GM12864 (cell line): ENCODE data around the gene RASSF3.

Experiments used
- DNase-seq: peaks from one replicate; pipeline ENCODE4 v3.0.0-alpha.2; 2011; ENCODE audit warnings: low read depth
- H3K4me3 ChIP-seq: 2 replicates; pipeline ENCODE4 v1.5.1; 2011; ENCODE audit warnings: mild to moderate bottlenecking, low read depth, low read length, control low read depth
- TF ChIP-seq, protein P1 (sequence below): IDR thresholded peaks from 2 replicates; pipeline ENCODE4 v1.5.1; 2011; ENCODE audit warnings: low read depth, mild to moderate bottlenecking, moderate library complexity, low read length, control low read depth, inconsistent platforms; ENCODE audit errors: missing control alignments

The RASSF3 gene

DNA sequence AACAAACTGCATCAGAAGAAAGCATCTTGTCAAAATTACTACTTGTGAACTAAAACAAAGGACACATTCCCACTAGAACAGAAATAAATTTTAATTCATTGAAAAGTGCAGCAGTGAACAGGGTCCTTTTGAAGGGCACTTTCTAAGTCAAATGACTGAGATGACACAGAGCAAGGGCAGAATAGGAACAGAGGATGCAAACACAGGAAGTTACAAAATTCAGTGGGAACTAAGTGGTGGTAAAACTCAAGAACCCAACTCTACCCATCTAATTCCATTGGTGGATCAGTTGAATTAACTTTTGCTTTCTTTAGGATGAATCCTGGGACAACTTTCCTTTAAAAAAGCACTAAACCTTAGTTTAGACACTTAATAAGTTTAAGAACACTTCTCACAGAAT lies 103.1 kb downstream of the RASSF3 start:
- DNase-seq: no peak
- TF ChIP-seq, protein P1, sequence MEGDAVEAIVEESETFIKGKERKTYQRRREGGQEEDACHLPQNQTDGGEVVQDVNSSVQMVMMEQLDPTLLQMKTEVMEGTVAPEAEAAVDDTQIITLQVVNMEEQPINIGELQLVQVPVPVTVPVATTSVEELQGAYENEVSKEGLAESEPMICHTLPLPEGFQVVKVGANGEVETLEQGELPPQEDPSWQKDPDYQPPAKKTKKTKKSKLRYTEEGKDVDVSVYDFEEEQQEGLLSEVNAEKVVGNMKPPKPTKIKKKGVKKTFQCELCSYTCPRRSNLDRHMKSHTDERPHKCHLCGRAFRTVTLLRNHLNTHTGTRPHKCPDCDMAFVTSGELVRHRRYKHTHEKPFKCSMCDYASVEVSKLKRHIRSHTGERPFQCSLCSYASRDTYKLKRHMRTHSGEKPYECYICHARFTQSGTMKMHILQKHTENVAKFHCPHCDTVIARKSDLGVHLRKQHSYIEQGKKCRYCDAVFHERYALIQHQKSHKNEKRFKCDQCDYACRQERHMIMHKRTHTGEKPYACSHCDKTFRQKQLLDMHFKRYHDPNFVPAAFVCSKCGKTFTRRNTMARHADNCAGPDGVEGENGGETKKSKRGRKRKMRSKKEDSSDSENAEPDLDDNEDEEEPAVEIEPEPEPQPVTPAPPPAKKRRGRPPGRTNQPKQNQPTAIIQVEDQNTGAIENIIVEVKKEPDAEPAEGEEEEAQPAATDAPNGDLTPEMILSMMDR: no peak
- H3K4me3 ChIP-seq: no peak overlapping the region

DNA sequence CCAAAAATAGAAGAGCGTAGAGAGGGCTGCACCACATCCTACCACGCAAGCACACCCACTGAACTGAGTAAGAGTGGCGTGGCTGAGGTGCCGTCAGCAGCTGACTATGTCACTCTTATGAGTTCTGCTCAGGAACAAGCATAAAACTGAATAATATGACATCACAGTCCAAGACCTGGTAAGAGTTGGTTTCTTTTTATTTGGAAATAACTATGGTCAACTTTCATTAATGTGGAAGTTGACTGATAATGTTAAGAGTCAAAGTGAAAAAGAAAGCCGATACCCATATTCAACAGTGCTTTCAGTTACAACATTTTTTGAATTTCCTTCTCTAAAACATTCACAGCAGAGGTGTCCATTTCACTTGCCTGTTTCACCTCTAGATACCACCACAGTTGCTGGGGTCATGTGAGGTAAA lies 104.3 kb downstream of the RASSF3 start:
- no peak for DNase-seq
- TF ChIP-seq, protein P1: no peak
- no peak overlapping the region for H3K4me3 ChIP-seq

DNA sequence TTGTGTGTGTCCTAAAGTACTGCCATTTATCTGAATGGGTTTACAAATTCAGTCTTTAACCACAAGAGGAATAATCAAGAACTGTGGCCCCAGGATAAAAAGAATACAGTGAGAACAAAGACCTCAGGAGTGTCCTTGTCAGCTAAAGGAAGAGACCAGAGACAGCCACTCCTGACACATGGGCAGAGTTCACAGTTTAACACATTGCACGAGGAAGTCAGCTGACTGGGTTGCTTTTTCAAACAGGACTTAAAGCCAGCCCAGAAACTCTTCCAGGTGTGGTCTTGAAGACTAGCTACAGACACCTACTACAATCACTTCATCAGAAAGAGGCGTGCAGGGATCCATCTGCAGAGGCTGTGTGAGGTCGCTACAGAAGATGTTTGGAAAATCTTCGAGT lies 106.1 kb downstream of the RASSF3 start:
- no peak overlapping the region for H3K4me3 ChIP-seq
- DNase-seq: no peak
- TF ChIP-seq, protein P1: no peak

DNA sequence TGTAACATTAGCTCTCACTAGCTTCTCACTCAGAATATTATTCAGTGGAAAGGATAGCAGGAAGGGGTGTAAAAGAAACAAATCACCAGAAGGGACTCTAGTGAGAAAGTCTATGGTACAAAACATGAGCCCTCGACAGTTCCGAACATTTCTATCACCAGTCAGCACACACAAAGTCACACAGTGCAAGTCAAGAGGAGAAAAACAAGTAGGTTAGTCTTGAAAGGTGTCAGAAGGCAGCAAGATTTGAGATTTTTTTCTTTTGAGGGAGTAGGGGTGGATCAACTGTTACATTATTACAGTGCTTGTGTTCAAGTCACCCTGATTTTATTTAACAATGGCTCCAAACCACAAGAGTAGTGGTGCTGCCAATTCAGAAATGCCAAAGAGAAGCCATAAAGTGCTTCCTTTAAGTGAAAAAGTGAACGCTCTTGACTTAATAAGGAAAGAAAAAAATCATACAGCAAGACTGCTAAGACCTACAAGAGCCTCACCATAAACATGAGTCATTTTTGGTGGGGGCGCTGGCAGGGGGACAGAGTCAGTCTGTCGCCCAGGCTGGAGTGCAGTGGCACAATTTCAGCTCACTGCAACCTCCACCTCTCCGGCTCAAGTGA lies 106.7 kb downstream of the RASSF3 start:
- TF ChIP-seq, protein P1: no peak
- no peak overlapping the region for H3K4me3 ChIP-seq
- DNase-seq: no peak

DNA sequence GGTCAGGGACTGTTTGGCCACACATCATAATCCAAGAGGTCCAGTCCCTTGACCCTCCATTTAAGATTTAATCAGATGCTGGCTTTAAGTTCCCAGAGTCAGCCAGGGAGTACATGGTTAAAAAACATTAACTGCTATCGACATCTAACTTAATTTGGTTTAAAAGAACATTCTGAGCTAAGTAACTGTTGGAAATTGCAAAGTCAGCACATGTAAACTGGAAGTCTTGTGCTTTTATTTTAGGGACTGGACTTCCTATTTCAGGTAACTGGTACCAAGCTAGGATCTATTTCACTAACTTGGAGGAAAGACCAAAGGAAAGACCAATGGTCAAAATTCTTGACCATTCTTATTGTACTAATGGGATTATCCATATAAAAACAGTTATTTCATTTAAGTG lies 108.4 kb downstream of the RASSF3 start:
- DNase-seq: no peak
- TF ChIP-seq, protein P1: no peak
- H3K4me3 ChIP-seq: no peak overlapping the region

DNA sequence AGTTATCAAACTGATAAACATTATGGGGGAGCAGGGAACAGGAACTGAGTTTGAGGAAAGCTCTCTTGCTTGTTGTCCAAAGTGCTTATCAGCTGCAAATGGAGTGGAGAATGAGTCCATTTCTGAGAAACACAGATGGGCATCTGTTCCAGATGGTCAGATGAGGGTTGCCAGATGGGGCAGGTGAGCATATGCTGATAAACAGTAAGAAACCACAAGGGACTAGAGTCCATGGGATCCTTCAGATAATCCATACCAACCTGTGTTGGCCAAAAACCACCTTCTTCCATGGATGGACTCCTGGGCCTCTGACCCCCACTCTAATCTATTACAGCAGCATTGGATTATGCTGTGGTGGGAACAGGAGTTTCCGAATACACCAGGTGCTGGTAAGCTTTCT lies 110.6 kb downstream of the RASSF3 start:
- no peak for DNase-seq
- TF ChIP-seq, protein P1: no peak
- H3K4me3 ChIP-seq: no peak overlapping the region

DNA sequence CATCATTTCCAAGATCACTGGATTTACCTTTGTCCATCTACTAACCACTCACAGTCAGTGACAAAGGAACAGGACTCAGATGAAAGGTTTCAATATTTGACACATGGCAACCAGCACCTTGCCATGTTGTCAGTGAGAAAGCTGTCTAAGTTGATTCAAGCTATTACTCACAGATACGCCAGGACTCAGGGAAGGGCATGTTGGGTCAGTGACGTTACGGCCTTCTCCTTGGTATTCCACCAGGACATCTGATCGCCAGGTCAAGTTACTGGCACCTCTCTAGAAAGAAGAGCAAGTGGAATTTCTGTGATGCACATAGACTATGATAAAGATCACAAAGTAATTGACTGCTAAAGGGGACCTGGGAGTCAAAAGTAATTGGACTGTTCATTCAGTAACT lies 112.5 kb downstream of the RASSF3 start:
- TF ChIP-seq, protein P1: no peak
- H3K4me3 ChIP-seq: no peak overlapping the region

More for the DNA sequence above, 112.5 kb downstream of the RASSF3 start:
- no peak for DNase-seq
